Measurements from ENCODE around the gene RABGAP1L.

Gene RABGAP1L

GRCh38 chr1:174273776-174274175 lies 114.5 kb downstream of the RABGAP1L start:
- H3K4me2 ChIP-seq (ENCODE audit: low read depth, low read length, poor library complexity, severe bottlenecking) = no peak overlapping the region
- H3F3A ChIP-seq (ENCODE audit: low read depth) = no peaks in the 10 kb centered on the region
- H3K9ac ChIP-seq (ENCODE audit: low read depth, low read length, poor library complexity, severe bottlenecking) = no peak overlapping the region
- H3K4me3 ChIP-seq (ENCODE audit: low read length, poor library complexity, severe bottlenecking) = no peak overlapping the region
- TF ChIP-seq CTCF (conservative IDR thresholded peaks at IDR 0.05; ENCODE audit: low read length) = no peak
- TF ChIP-seq EZH2phosphoT487 (IDR thresholded peaks at IDR 0.05; ENCODE audit: borderline replicate concordance) = no peak
- H3K9me2 ChIP-seq (replicated peaks; ENCODE audit: low read depth, low read length) = no peaks in the 10 kb centered on the region
- peaks cover 5% of the 10 kb centered on the region; the same call in 1 of the 2 replicates for H3K36me3 ChIP-seq (ENCODE audit: insufficient read depth, low read length)
- no peak overlapping the region for H2AFZ ChIP-seq (ENCODE audit: low read length)
- H4K20me1 ChIP-seq (ENCODE audit: insufficient read depth, low read length, poor library complexity, severe bottlenecking) = no peaks in the 10 kb centered on the region
- no peaks in the 10 kb centered on the region for H3K9me3 ChIP-seq (ENCODE audit: insufficient read depth, low read depth, low read length)
- H3K27me3 ChIP-seq (ENCODE audit: insufficient read depth, low read length, poor library complexity, severe bottlenecking) = no peaks in the 10 kb centered on the region
- H3K4me1 ChIP-seq (ENCODE audit: insufficient read depth, low read length, poor library complexity, severe bottlenecking) = no peaks in the 10 kb centered on the region
- no peaks in the 10 kb centered on the region for H3K79me2 ChIP-seq (ENCODE audit: insufficient read depth, low read length)

GRCh38 chr1:174274452-174274851 lies 115.1 kb downstream of the RABGAP1L start:
- H3K79me2 ChIP-seq (ENCODE audit: insufficient read depth, low read length) = no peaks in the 10 kb centered on the region
- no peaks in the 10 kb centered on the region for H3F3A ChIP-seq (ENCODE audit: low read depth)
- H3K9me2 ChIP-seq (replicated peaks; ENCODE audit: low read depth, low read length) = no peaks in the 10 kb centered on the region
- no peak overlapping the region for H3K9ac ChIP-seq (ENCODE audit: low read depth, low read length, poor library complexity, severe bottlenecking)
- no peaks in the 10 kb centered on the region for H3K9me3 ChIP-seq (ENCODE audit: insufficient read depth, low read depth, low read length)
- peaks cover 5% of the 10 kb centered on the region; the same call in 1 of the 2 replicates for H3K36me3 ChIP-seq (ENCODE audit: insufficient read depth, low read length)
- H3K4me1 ChIP-seq (ENCODE audit: insufficient read depth, low read length, poor library complexity, severe bottlenecking) = peaks cover 4% of the 10 kb centered on the region
- H3K4me3 ChIP-seq (ENCODE audit: low read length, poor library complexity, severe bottlenecking) = no peak overlapping the region
- no peak overlapping the region for H2AFZ ChIP-seq (ENCODE audit: low read length)
- no peak overlapping the region for H3K4me2 ChIP-seq (ENCODE audit: low read depth, low read length, poor library complexity, severe bottlenecking)
- TF ChIP-seq CTCF (conservative IDR thresholded peaks at IDR 0.05; ENCODE audit: low read length) (no peak), EZH2phosphoT487 (IDR thresholded peaks at IDR 0.05; ENCODE audit: borderline replicate concordance) (no peak)
- H4K20me1 ChIP-seq (ENCODE audit: insufficient read depth, low read length, poor library complexity, severe bottlenecking) = no peaks in the 10 kb centered on the region
- no peaks in the 10 kb centered on the region for H3K27me3 ChIP-seq (ENCODE audit: insufficient read depth, low read length, poor library complexity, severe bottlenecking)

GRCh38 chr1:174274884-174275283 lies 115.6 kb downstream of the RABGAP1L start:
- no peaks in the 10 kb centered on the region for H3F3A ChIP-seq (ENCODE audit: low read depth)
- H3K4me3 ChIP-seq (ENCODE audit: low read length, poor library complexity, severe bottlenecking) = no peak overlapping the region
- H3K4me2 ChIP-seq (ENCODE audit: low read depth, low read length, poor library complexity, severe bottlenecking) = no peak overlapping the region

More at GRCh38 chr1:174274884-174275283, 115.6 kb downstream of the RABGAP1L start:
- no peaks in the 10 kb centered on the region for H4K20me1 ChIP-seq (ENCODE audit: insufficient read depth, low read length, poor library complexity, severe bottlenecking)
- peaks cover 5% of the 10 kb centered on the region; the same call in 1 of the 2 replicates for H3K36me3 ChIP-seq (ENCODE audit: insufficient read depth, low read length)
- H3K9ac ChIP-seq (ENCODE audit: low read depth, low read length, poor library complexity, severe bottlenecking) = no peak overlapping the region
- no peaks in the 10 kb centered on the region for H3K79me2 ChIP-seq (ENCODE audit: insufficient read depth, low read length)
- peaks cover 8% of the 10 kb centered on the region for H3K4me1 ChIP-seq (ENCODE audit: insufficient read depth, low read length, poor library complexity, severe bottlenecking)
- no peak for TF ChIP-seq EZH2phosphoT487 (IDR thresholded peaks at IDR 0.05; ENCODE audit: borderline replicate concordance)
- TF ChIP-seq CTCF (conservative IDR thresholded peaks at IDR 0.05; ENCODE audit: low read length) = no peak
- no peaks in the 10 kb centered on the region for H3K9me2 ChIP-seq (replicated peaks; ENCODE audit: low read depth, low read length)
- H3K9me3 ChIP-seq (ENCODE audit: insufficient read depth, low read depth, low read length) = no peaks in the 10 kb centered on the region
- H2AFZ ChIP-seq (ENCODE audit: low read length) = no peak overlapping the region
- H3K27me3 ChIP-seq (ENCODE audit: insufficient read depth, low read length, poor library complexity, severe bottlenecking) = no peaks in the 10 kb centered on the region
